HepG2 (cell line): ENCODE measurements around the gene WNT3. TPM values are rescaled to one million over a fixed set of nuclear protein-coding genes. Genes with fewer than 3 reads are reported as not detected.

Source experiments
- ATAC-seq: fragments of 200-7000 bp; cut with Tn5 transposase; 3 replicates; pipeline ENCODE4 v1.9.1; 2020; ENCODE audit warnings: mild to moderate bottlenecking, moderate library complexity
- BruUV-seq: library from RNA; stranded (reverse); fragments of 400-500 nt; replicated peaks from 2 replicates; lab custom pipeline; 2021; lab: Mats Ljungman, UMichigan
- CTCF ChIA-PET: fragments of 300-600 bp; formaldehyde crosslinking; extraction: SDS; loops from one replicate; lab custom pipeline; 2021; ENCODE audit warnings: low total read pairs, inconsistent platforms, low intra/inter-chr PET ratio; lab: Yijun Ruan, JAX
- POLR2A ChIA-PET: fragments of 350-600 bp; sonication (Branson Sonifier 250); formaldehyde crosslinking; loops from one replicate; lab custom pipeline; 2020; ENCODE audit warnings: antibody characterized with exemption, inconsistent platforms; lab: Yijun Ruan, JAX
- DNase-seq: peaks from one replicate; pipeline ENCODE4 v3.0.0-alpha.2; 2015; ENCODE audit warnings: low spot score
- FAIRE-seq: peaks from 3 replicates; lab custom pipeline; 2011; peaks lifted over from hg19 to GRCh38; lab: Jason Lieb, UNC
- H2AFZ ChIP-seq: one replicate; pipeline ENCODE4 v1.6.1; 2011; ENCODE audit warnings: low read length, inconsistent platforms
- H3K27ac ChIP-seq: fragments of 300-600 bp; 3 replicates; pipeline ENCODE4 v1.8.0; 2011; ENCODE audit warnings: mixed run types, mild to moderate bottlenecking, mixed read lengths, low read length, inconsistent platforms; ENCODE audit not compliant: insufficient read depth; ENCODE audit errors: extremely low read length
- H3K27me3 ChIP-seq, 2 experiments: fragments of 200-600 bp in 1 of 2; 2 replicates in 1 of 2; 3 replicates in 1 of 2; pipeline versions ENCODE4 v1.6.0 to v1.8.0; 2011; ENCODE audit warnings: low read length in 2 of 2, mild to moderate bottlenecking in 2 of 2, moderate library complexity in 2 of 2, inconsistent platforms in 1 of 2; ENCODE audit not compliant: insufficient read depth in 2 of 2, control insufficient read depth in 1 of 2
- H3K36me3 ChIP-seq, 2 experiments: fragments of 200-600 bp in 1 of 2; replicated peaks in 1 of 2; 2 replicates in 1 of 2; 3 replicates in 1 of 2; pipeline versions ENCODE4 v1.5.1 to v1.8.0; 2011; ENCODE audit warnings: low read length in 2 of 2, inconsistent platforms in 1 of 2; ENCODE audit not compliant: insufficient read depth in 2 of 2, control insufficient read depth in 1 of 2
- H3K4me1 ChIP-seq: 2 replicates; pipeline ENCODE4 v1.5.1; 2012; ENCODE audit warnings: low read length, inconsistent platforms; ENCODE audit not compliant: insufficient read depth
- H3K4me2 ChIP-seq: 2 replicates; pipeline ENCODE4 v1.6.0; 2011; ENCODE audit warnings: low read depth, low read length, inconsistent platforms
- H3K4me3 ChIP-seq, 3 experiments: fragments of 200-600 bp in 1 of 3; sonication (generic), shearing (Covaris generic) in 1 of 3; replicated peaks in 1 of 3; 2 replicates each; pipeline ENCODE4 v1.5.1; 2011 to 2016; ENCODE audit warnings: low read length in 3 of 3, inconsistent platforms in 2 of 3, low read depth in 2 of 3, mild to moderate bottlenecking in 2 of 3, control low read depth in 1 of 3, mixed read lengths in 1 of 3; ENCODE audit not compliant: insufficient read depth in 1 of 3
- H3K79me2 ChIP-seq: one replicate; pipeline ENCODE4 v1.6.1; 2011; ENCODE audit warnings: low read length, inconsistent platforms; ENCODE audit not compliant: insufficient read depth
- H3K9ac ChIP-seq: 2 replicates; pipeline ENCODE4 v1.6.0; 2011; ENCODE audit warnings: mild to moderate bottlenecking, low read depth, low read length, inconsistent platforms; ENCODE audit not compliant: insufficient read depth
- H3K9me3 ChIP-seq: 2 replicates; pipeline ENCODE4 v1.5.1; 2012; ENCODE audit warnings: mild to moderate bottlenecking, low read length
- H4K20me1 ChIP-seq: 2 replicates; pipeline ENCODE4 v1.6.0; 2011; ENCODE audit warnings: inconsistent platforms, mild to moderate bottlenecking, low read length, moderate library complexity; ENCODE audit not compliant: insufficient read depth
- GZF1 ChIP-seq: sonication (generic); formaldehyde crosslinking; IDR thresholded peaks from 2 replicates; pipeline ENCODE4 v1.5.1; 2020; ENCODE audit warnings: mild to moderate bottlenecking, missing genetic modification reagents
- HNF4A ChIP-seq: sonication (generic); formaldehyde crosslinking; IDR thresholded peaks from 2 replicates; pipeline ENCODE4 v1.4.0; 2020; ENCODE audit warnings: missing genetic modification reagents
- IRF2 ChIP-seq: IDR thresholded peaks from 2 replicates; pipeline ENCODE4 v1.6.1; 2018; ENCODE audit warnings: missing genetic modification reagents, missing compliant biosample characterization
- MXI1 ChIP-seq: IDR thresholded peaks from 3 replicates; pipeline ENCODE4 v1.6.1; 2012; ENCODE audit warnings: low read depth, low read length, inconsistent platforms, borderline replicate concordance
- NFKB2 ChIP-seq: sonication (generic); formaldehyde crosslinking; IDR thresholded peaks from 2 replicates; pipeline ENCODE4 v1.4.0; 2020; ENCODE audit warnings: missing genetic modification reagents, borderline replicate concordance
- NONO ChIP-seq, 2 experiments: fragments of 450-650 bp in 1 of 2; sonication (generic) in 1 of 2; formaldehyde crosslinking in 1 of 2; IDR thresholded peaks in 1 of 2; conservative IDR thresholded peaks in 1 of 2; 2 replicates each; pipeline versions ENCODE4 v1.6.1 to v1.8.0; 2017 to 2022; ENCODE audit warnings: mild to moderate bottlenecking in 1 of 2, missing genetic modification reagents in 1 of 2, moderate library complexity in 1 of 2
- NR2C2 ChIP-seq: sonication (generic); formaldehyde crosslinking; IDR thresholded peaks from 2 replicates; pipeline ENCODE4 v1.4.0; 2020; ENCODE audit warnings: missing genetic modification reagents, mild to moderate bottlenecking, moderate library complexity, borderline replicate concordance
- SNAPC5 ChIP-seq: sonication (generic); formaldehyde crosslinking; IDR thresholded peaks from 2 replicates; pipeline ENCODE4 v1.8.1; 2023; ENCODE audit warnings: mild to moderate bottlenecking, missing genetic modification reagents, borderline replicate concordance
- TCF7 ChIP-seq: sonication (generic); IDR thresholded peaks from 2 replicates; pipeline ENCODE4 v1.6.1; 2016; ENCODE audit warnings: antibody characterized with exemption, low read depth
- TP53 ChIP-seq: sonication (generic); formaldehyde crosslinking; conservative IDR thresholded peaks from 2 replicates; pipeline ENCODE4 v1.4.0; 2020; ENCODE audit warnings: missing genetic modification reagents
- ZMYM3 ChIP-seq: sonication (generic); formaldehyde crosslinking; IDR thresholded peaks from 2 replicates; pipeline ENCODE4 v1.5.1; 2020; ENCODE audit warnings: mild to moderate bottlenecking, missing genetic modification reagents
- ZNF256 ChIP-seq: sonication (generic); formaldehyde crosslinking; conservative IDR thresholded peaks from 2 replicates; pipeline ENCODE4 v1.4.0; 2020; ENCODE audit warnings: missing genetic modification reagents
- ZNF331 ChIP-seq: sonication (generic); formaldehyde crosslinking; IDR thresholded peaks from 2 replicates; pipeline ENCODE4 v1.4.0; 2020; ENCODE audit warnings: missing genetic modification reagents
- ZNF891 ChIP-seq: sonication (generic); formaldehyde crosslinking; IDR thresholded peaks from 2 replicates; pipeline ENCODE4 v1.5.0; 2020; ENCODE audit warnings: mild to moderate bottlenecking, missing genetic modification reagents
- WGBS: methylation state at CpG from one replicate; pipeline ENCODE4 v1.1.6; 2017; ENCODE audit warnings: low lambda C conversion rate; 5-methylcytosine and 5-hydroxymethylcytosine counted together
- in situ Hi-C: cut with HindIII; loops from 2 replicates; pipeline ENCODE4 v1.10.0; 2017; ENCODE audit warnings: low pct_unique_long_range_greater_than_20kb; ENCODE audit not compliant: extremely low pct_ligation_motif_present
- intact Hi-C: fragments of 100-400 bp; cut with micrococcal nuclease; formaldehyde crosslinking; loops from one replicate; pipeline ENCODE4 v1.10.0; 2022; ENCODE audit not compliant: unreplicated experiment
- polyA plus RNA-seq, 8 experiments: library from polyadenylated mRNA; depleted of rRNA in 3 of 8; stranded (reverse) in 7 of 8; unstranded in 1 of 8; fragments of >200 nt; fragmentation: Illumina TruSeq in 4 of 8; extraction: Trizol in 4 of 8; gene quantifications; 2 replicates each; pipeline versions ENCODE4 v1.2.1 to v1.2.3, GENCODE V29; 2011 to 2016; ENCODE audit warnings: low read depth in 4 of 8, missing spikeins in 1 of 8, mixed read lengths in 1 of 8; ENCODE audit not compliant: insufficient read depth in 1 of 8
- total RNA-seq, 5 experiments: library from RNA; depleted of rRNA; stranded (reverse); fragments of >200 nt; fragmentation: Illumina TruSeq; extraction: Trizol; gene quantifications; 2 replicates each; pipeline ENCODE4 v1.2.3, GENCODE V29; 2016; ENCODE audit warnings: low read depth in 1 of 5
- TF ChIP-seq, protein P1 (sequence below): sonication (generic); formaldehyde crosslinking; IDR thresholded peaks from 2 replicates; pipeline ENCODE4 v1.4.0; 2020; ENCODE audit warnings: missing genetic modification reagents
- TF ChIP-seq, protein P2 (sequence below): fragments of 450-650 bp; IDR thresholded peaks from 2 replicates; pipeline ENCODE4 v1.6.1; 2017
- TF ChIP-seq, protein P3 (sequence below): sonication (generic); formaldehyde crosslinking; IDR thresholded peaks from 2 replicates; pipeline ENCODE4 v1.4.0; 2020; ENCODE audit warnings: low read depth, mild to moderate bottlenecking, missing genetic modification reagents

WNT3 gene
- total and polyA plus RNA-seq, 2 of the 13 experiments (the other 11 are each of a cell fraction or from before 2014, with no cell fraction given): 8.5 to 10.3 TPM

GRCh38 chr17:46751425-46751824 is 67.1 kb downstream of the WNT3 start (continued):
- TF ChIP-seq, protein P1, sequence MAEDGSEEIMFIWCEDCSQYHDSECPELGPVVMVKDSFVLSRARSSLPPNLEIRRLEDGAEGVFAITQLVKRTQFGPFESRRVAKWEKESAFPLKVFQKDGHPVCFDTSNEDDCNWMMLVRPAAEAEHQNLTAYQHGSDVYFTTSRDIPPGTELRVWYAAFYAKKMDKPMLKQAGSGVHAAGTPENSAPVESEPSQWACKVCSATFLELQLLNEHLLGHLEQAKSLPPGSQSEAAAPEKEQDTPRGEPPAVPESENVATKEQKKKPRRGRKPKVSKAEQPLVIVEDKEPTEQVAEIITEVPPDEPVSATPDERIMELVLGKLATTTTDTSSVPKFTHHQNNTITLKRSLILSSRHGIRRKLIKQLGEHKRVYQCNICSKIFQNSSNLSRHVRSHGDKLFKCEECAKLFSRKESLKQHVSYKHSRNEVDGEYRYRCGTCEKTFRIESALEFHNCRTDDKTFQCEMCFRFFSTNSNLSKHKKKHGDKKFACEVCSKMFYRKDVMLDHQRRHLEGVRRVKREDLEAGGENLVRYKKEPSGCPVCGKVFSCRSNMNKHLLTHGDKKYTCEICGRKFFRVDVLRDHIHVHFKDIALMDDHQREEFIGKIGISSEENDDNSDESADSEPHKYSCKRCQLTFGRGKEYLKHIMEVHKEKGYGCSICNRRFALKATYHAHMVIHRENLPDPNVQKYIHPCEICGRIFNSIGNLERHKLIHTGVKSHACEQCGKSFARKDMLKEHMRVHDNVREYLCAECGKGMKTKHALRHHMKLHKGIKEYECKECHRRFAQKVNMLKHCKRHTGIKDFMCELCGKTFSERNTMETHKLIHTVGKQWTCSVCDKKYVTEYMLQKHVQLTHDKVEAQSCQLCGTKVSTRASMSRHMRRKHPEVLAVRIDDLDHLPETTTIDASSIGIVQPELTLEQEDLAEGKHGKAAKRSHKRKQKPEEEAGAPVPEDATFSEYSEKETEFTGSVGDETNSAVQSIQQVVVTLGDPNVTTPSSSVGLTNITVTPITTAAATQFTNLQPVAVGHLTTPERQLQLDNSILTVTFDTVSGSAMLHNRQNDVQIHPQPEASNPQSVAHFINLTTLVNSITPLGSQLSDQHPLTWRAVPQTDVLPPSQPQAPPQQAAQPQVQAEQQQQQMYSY (CRISPR knock-in tag): no peak
- TF ChIP-seq ZNF331 (CRISPR knock-in tag): no peak

DNA sequence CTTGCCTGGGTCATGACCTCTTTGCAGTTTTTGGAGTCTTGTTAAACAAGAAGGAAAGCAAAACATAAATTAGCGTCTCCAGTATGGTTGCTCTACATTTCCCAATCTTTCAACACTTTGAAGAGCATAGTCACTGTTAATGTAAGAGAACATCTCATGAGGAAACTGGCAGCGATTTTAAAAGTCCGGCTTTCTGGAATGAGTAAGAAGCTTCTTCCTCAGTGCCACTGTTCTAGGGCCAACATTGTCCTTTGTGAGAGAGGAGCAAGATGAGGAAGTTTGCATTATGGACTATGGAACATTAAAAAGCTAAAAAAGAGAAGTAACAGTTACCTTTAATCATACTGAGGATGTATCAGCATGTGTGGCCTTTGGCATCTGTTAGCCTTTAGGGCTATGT is 73.1 kb downstream of the WNT3 start:
- BruUV-seq: no TSS peak
- TF ChIP-seq NONO (IDR thresholded peaks at IDR 0.05) (no peak), NONO (CRISPR knock-in tag; conservative IDR thresholded peaks at IDR 0.05) (no peak), IRF2 (CRISPR knock-in tag) (no peak), HNF4A (CRISPR knock-in tag) (no peak), TP53 (CRISPR knock-in tag) (no peak), NR2C2 (no peak), ZMYM3 (no peak), ZNF891 (no peak), MXI1 (no peak), TCF7 (no peak), ZNF256 (CRISPR knock-in tag) (no peak), NFKB2 (no peak), SNAPC5 (CRISPR knock-in tag) (no peak), GZF1 (no peak)
- TF ChIP-seq, protein P2, sequence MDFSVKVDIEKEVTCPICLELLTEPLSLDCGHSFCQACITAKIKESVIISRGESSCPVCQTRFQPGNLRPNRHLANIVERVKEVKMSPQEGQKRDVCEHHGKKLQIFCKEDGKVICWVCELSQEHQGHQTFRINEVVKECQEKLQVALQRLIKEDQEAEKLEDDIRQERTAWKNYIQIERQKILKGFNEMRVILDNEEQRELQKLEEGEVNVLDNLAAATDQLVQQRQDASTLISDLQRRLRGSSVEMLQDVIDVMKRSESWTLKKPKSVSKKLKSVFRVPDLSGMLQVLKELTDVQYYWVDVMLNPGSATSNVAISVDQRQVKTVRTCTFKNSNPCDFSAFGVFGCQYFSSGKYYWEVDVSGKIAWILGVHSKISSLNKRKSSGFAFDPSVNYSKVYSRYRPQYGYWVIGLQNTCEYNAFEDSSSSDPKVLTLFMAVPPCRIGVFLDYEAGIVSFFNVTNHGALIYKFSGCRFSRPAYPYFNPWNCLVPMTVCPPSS: no peak
- TF ChIP-seq, protein P3, sequence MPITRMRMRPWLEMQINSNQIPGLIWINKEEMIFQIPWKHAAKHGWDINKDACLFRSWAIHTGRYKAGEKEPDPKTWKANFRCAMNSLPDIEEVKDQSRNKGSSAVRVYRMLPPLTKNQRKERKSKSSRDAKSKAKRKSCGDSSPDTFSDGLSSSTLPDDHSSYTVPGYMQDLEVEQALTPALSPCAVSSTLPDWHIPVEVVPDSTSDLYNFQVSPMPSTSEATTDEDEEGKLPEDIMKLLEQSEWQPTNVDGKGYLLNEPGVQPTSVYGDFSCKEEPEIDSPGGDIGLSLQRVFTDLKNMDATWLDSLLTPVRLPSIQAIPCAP (CRISPR knock-in tag): no peak
- TF ChIP-seq, all 625 proteins: peak for 0
- Histone ChIP-seq H3K4me3 (no peak overlapping the region), H3K27ac (no peak overlapping the region), H3K4me1 (no peaks in the 10 kb centered on the region), H3K27me3 (no peaks in the 10 kb centered on the region), H3K4me2 (no peak overlapping the region), H3K79me2 (no peaks in the 10 kb centered on the region), H3K9me3 (no peaks in the 10 kb centered on the region), H4K20me1 (no peaks in the 10 kb centered on the region), H3K9ac (no peak overlapping the region), H3K36me3 (no peaks in the 10 kb centered on the region; a peak in 1 of 5 replicates), H2AFZ (no peak overlapping the region)
- in situ Hi-C loops (no loop called here), intact Hi-C loops (no loop called here)
- no peak for DNase-seq
- ATAC-seq: no peak
- CTCF ChIA-PET: no interaction called here
- 97% methylated on average over 3 of the region's 3 CpGs for WGBS
- POLR2A ChIA-PET: no interaction called here
- FAIRE-seq: no peak
